G401 (cell line): ENCODE results near the gene KIAA1328. TPM values are rescaled to one million over a fixed set of nuclear protein-coding genes. Genes with fewer than 3 reads are reported as not detected.
A peak's percentile ranks its signal among the peaks of the same experiment; 100 is the strongest.

Source experiments
- DNase-seq: peaks from one replicate; pipeline ENCODE4 v3.0.0-alpha.2; 2015; ENCODE audit warnings: low spot score
- in situ Hi-C: cut with HindIII; loops from 2 replicates; pipeline ENCODE4 v1.10.0; 2016; ENCODE audit warnings: low sequenced_read_pairs, mixed read lengths
- total RNA-seq: library from RNA; depleted of rRNA; stranded (reverse); fragments of >200 nt; shearing (Covaris generic); gene quantifications from 2 replicates; pipeline ENCODE4 v1.2.3, GENCODE V29; 2014

The KIAA1328 gene
- total RNA-seq, 1 experiment from 2014 or later, result 3.8 TPM

GRCh38 chr18:37238282-37239108 is 409.6 kb downstream of the KIAA1328 start:
- no peak for DNase-seq
- in situ Hi-C loops, result no loop called here

DNA sequence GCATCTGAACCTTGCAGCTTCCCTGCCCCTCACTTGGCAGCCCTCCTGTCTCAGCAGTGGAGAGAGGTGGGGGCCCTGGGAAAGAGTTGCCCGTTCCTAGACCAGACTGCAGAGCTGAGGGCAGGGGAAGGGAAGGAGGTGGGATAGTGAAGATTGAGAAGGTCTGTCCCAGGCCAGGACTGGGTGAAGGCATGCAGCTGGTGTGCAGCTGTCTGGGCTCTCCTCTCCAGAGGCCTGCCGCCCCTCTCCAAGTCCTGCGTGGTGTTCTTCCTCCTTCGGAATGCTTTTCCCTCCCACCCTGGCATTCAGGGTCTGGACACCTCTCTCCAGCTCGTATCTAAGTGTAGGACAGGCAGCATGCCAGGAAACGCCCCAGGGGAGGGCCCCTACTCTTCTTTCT is 413.2 kb downstream of the KIAA1328 start:
- DNase-seq, result no peak
- in situ Hi-C loops, result no loop called here

DNA sequence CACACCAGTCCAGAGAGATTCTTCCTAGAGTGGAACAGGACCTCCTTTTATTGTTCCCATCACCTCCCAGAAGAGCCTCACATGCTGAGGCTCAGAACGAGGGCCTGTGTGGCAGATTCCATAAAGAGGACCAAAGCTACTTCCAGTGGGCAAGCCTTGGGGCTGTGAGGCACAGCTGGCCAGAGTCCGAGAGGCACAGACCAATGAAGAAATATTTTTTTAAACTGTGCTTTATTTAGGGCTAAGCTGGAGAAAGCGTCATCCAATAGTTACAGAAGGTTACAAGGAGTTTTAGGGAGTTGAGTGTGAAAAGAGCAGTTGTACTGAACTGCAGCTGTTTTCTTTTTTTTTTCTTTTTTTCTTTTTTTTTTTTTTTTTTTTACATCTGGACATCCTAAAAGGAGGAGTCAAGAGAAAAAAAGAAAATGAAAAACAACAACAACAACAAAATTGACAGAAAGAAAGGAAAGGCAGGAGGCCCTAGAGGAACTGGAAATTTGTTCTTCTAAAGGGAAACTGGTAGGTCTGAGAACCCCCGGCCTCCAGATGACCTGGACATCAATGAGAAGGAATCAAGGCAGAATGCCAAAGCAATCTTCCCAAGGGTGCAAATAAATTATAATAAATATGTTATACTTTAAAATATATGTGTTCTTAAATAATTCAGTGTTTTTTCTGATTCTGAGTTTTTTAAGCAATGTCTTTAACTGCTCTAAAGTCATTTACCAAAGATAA is 414.1 kb downstream of the KIAA1328 start:
- no peak for DNase-seq
- in situ Hi-C loops, result no loop called here

GRCh38 chr18:37243741-37244140 is 414.8 kb downstream of the KIAA1328 start:
- in situ Hi-C loops, result no loop called here
- no peak for DNase-seq

DNA sequence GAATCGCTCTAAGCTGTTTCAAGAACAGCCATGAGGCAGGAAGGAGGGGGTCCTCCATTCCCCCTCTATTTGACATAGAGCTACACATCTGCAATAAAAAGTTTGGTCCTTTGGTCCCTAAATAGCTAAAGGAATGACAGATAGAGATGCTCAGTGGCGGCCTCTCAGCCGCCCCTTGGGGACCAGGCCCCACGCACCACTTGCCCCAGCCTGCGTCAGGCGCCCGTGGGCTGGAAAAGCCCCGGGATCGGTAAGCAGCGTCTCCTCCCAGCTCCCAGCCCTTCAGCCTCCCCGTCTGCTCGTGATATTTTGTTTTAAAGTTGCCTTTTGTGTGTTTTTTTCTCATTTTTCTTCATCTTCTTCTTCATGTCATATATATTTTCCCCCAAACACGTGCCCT is 415.7 kb downstream of the KIAA1328 start:
- DNase-seq, result no peak
- in situ Hi-C loops, result no loop called here

DNA sequence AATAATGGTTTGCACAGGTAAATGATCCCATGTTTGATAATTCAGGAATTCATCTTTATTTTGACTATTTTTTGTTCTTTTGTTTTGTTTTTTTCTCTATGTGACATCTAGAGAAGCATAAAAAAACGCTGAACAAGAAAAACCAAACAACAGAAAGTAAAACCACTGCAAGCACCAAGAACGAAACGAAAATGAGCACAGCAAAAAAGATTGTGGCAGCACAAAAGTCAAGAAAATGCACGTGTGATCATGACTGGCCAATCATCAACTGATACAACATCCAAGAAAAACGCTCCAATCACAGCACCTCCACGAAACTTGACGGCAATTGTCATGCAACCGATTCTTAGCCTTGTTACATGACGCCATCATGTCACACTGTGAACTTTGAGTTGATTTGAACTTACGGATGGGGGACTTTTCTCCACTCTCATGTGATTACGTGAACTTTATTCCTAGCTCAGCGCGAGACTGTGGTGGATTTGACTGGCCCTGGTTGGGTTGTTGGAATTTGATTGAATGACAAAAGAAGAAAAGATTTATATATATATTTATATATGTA is 417.9 kb downstream of the KIAA1328 start:
- no peak for DNase-seq
- in situ Hi-C loops, result no loop called here

DNA sequence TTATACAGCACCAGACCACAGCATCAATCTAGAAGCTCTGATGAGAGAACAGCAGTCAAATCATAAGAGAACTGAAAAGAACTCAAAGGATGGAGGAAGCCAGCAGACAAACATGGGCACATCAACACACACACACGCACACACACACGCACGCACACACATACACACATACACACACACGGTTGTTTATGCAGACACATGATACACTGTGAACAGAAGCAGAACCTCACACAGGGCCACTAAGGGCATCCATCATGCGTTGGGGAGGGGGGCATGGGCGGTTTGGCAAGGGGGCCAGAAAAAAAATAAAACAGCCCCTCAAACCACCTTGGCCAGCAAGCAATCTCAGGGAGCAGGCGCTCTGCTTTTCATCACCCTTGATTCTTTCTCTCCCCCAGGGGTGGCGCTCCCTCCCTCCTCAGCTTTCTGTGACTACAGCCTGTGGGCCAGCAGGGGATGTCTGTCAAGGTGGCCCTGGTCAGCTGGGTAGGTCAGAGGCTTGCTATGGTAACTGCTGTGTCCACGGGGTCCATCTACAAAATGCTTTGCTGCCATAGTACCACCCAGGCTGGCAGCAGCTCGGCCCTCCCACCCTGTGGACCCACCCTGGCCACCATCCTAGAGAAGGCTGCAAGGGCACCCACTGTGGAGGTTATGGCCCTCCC is 418.7 kb downstream of the KIAA1328 start:
- in situ Hi-C loops, result no loop called here
- DNase-seq, result no peak

- in situ Hi-C loops, result no loop called here
- no peak for DNase-seq
These were observed 419.4 kb downstream of the KIAA1328 start for GRCh38 chr18:37248281-37248680.

GRCh38 chr18:37249171-37249886 is 420.4 kb downstream of the KIAA1328 start:
- no peak for DNase-seq
- in situ Hi-C loops, result no loop called here

- in situ Hi-C loops, result no loop called here
- DNase-seq, result no peak
These were observed 421.1 kb downstream of the KIAA1328 start for GRCh38 chr18:37249895-37250618.

DNA sequence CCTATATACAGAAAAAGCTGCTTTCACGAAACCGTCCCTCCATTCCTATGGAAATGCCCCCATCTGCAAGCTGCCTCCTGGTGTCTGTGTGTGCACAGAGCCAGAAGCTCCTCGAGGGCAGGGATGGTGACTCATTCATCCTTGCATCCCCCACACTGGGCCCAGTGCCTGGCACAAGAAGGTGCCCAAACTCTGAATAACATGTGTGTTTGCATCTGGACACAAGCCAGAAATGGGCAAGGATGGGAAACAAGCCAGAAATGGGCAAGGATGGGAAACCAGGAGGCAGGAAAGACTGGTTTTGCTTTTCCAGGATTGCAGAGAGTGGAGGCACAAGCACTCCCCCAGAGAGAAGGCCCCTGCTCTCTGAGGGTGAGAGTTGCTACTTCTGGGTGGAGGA is 422.8 kb downstream of the KIAA1328 start:
- in situ Hi-C loops, result no loop called here
- DNase-seq, result peak; percentile 24

- in situ Hi-C loops, result no loop called here
- no peak for DNase-seq
These were observed 423.4 kb downstream of the KIAA1328 start for GRCh38 chr18:37252342-37252741.

GRCh38 chr18:37252854-37253393 is 424.0 kb downstream of the KIAA1328 start:
- in situ Hi-C loops, result no loop called here
- DNase-seq, result no peak

GRCh38 chr18:37253394-37254235 is 424.7 kb downstream of the KIAA1328 start:
- DNase-seq, result no peak
- in situ Hi-C loops, result no loop called here

DNA sequence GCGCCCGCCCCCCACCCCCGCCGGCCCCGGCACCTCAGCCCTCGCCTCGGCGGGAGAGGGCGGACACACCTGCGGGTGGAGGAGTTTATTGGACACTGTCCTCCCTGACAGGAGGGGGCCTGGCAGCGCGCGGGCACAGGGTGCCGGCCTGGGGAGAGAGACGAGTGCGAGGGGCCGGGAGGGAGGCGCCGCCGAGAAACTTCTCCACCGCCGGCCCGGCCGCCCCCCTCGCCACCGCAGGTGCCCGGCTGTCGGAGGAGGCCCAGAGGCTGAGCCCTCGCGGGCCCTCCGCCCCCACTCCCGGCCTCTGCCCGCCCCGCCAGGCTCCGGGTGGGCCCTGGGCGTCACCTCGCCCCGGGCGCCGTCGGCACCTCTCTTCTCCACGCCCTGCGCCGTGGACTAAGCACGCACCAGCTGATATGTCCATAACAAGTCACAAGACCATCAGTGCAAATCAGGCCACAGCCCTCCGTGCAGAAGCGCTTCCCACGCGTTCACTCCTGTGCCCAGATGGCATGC is 425.4 kb downstream of the KIAA1328 start:
- peak; percentile 45 for DNase-seq
- in situ Hi-C loops, result no loop called here

- in situ Hi-C loops, result no loop called here
These were observed 426.0 kb downstream of the KIAA1328 start for GRCh38 chr18:37254973-37255372.

GRCh38 chr18:37258131-37258530 is 429.2 kb downstream of the KIAA1328 start:
- in situ Hi-C loops, result no loop called here

More at GRCh38 chr18:37254973-37255372, 426.0 kb downstream of the KIAA1328 start:
- DNase-seq, result no peak

More at GRCh38 chr18:37258131-37258530, 429.2 kb downstream of the KIAA1328 start:
- no peak for DNase-seq
